Fibroblast of villous mesenchyme (primary cell): ENCODE results near the gene AHCTF1. TPM values are rescaled to one million over a fixed set of nuclear protein-coding genes. Genes with fewer than 3 reads are reported as not detected.

Experiments
- DNase-seq: peaks from one replicate; pipeline ENCODE4 v3.0.0-alpha.2; 2010; ENCODE audit warnings: low read depth
- H3K4me3 ChIP-seq: 2 replicates; pipeline ENCODE4 v1.5.1; 2011; ENCODE audit warnings: low read depth, mild to moderate bottlenecking, low read length
- total RNA-seq: library from RNA; depleted of rRNA; stranded (reverse); fragments of >200 nt; gene quantifications from 2 replicates; pipeline ENCODE4 v1.2.3, GENCODE V29; 2012
- TF ChIP-seq, protein P1 (sequence below): IDR thresholded peaks from 2 replicates; pipeline ENCODE4 v1.5.1; 2012; ENCODE audit warnings: low read depth, mild to moderate bottlenecking, low read length; ENCODE audit not compliant: insufficient read depth

The AHCTF1 gene
- total RNA-seq, 1 donor = 46.6 TPM

DNA sequence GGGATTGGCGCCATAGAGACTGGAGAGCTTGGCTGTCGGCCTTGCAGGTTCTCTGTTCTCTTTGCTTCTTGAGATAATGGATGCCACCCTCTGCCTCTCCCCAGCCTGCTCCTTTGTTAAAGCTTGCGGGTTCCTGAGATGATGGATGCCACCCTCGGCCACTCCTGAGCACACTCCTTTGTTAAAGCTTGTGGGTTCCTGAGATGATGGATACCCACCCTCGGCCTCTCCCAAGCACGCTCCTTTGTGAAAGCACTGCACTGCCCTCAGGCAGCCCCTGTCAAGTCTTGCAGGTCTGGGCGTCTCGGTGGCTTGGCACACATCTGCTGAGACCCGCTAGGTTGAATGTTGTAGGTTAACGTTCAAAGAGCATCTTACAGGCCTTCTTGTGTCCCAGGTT, 131.0 kb downstream of the AHCTF1 start:
- DNase-seq = no peak
- TF ChIP-seq, protein P1, sequence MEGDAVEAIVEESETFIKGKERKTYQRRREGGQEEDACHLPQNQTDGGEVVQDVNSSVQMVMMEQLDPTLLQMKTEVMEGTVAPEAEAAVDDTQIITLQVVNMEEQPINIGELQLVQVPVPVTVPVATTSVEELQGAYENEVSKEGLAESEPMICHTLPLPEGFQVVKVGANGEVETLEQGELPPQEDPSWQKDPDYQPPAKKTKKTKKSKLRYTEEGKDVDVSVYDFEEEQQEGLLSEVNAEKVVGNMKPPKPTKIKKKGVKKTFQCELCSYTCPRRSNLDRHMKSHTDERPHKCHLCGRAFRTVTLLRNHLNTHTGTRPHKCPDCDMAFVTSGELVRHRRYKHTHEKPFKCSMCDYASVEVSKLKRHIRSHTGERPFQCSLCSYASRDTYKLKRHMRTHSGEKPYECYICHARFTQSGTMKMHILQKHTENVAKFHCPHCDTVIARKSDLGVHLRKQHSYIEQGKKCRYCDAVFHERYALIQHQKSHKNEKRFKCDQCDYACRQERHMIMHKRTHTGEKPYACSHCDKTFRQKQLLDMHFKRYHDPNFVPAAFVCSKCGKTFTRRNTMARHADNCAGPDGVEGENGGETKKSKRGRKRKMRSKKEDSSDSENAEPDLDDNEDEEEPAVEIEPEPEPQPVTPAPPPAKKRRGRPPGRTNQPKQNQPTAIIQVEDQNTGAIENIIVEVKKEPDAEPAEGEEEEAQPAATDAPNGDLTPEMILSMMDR = no peak
- H3K4me3 ChIP-seq = no peak overlapping the region

DNA sequence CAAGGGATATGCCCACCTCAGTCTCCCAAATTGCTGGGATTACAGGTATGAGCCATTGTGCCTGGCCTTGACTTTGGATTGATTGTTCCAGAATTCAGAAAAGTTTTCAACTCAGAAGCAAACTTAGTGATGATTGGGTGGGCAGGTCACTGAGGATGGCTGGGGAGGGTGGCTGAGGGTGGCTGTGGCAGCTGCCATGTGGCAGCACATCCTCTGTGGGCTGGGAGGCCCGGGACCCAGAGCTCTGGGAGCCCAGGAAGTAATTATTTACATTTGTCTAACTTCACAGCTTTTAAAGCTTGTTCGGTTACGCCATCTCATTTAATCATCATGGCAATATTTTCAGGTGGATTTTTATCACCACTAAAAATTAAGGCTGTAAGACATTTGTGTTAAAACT, 131.4 kb downstream of the AHCTF1 start:
- TF ChIP-seq, protein P1 = no peak
- H3K4me3 ChIP-seq = no peak overlapping the region
- no peak for DNase-seq

DNA sequence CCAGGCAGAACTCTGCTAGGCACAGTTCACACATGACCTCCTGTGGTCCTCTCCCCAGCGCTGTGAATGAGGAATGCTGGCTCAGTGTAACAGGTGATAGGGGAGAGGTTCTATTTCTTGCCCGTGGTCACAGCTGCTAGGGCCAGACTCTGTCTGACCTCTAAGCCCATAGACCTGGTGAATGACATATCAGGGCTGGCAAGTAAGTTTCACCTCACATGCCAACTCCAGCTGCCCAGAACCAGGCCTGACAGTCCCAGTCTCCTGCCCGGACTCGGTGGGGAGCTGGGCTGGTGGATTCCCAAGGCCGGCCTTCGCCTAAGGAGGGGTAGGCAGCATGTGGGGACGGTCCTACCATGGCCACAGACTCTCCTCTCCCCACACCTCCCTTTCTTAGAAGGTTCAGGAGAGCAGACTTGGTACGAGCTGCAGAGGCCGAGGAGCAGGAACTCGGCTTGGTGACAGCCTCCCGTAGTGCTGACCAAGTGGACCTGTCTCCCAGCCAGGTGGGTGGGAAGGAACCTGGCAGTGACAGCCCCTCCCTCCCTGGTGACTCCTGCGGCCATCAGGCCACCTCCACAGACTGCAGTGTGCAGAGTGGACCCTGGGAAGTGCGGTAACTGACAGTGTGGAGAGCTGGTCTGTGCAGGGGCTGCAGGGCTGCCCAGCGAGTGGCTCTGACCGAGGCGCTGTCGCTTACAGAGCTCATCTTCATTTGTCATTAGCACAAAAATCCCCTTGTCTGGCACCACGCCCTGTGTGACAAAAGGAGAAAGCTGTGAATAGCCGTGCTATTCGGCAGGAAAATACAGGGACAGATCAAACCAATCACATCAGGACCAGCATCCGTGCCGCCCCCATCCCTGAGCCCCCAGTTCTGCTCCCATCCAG, 132.9 kb downstream of the AHCTF1 start:
- no peak for DNase-seq
- H3K4me3 ChIP-seq = no peak overlapping the region
- TF ChIP-seq, protein P1 = no peak

DNA sequence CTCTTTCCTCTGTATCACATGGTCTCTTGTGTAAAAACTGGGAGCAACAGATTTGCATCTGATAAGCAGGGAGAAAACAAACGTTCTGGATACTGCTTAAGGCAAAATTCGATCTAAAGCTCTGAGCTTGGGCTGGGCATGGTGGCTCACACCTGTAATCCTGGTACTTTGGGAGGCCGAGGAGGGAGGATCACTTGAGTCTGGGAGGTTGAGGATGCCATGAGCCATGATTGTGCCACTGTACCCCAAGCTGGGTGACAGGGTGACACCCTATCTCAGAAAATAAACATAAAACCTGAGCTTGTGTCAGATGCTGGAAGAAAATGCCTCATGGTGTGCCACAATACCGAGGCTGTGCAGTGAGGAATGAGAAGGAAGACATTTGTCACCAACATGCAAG, 133.6 kb downstream of the AHCTF1 start:
- TF ChIP-seq, protein P1 = no peak
- DNase-seq = no peak
- H3K4me3 ChIP-seq = no peak overlapping the region

DNA sequence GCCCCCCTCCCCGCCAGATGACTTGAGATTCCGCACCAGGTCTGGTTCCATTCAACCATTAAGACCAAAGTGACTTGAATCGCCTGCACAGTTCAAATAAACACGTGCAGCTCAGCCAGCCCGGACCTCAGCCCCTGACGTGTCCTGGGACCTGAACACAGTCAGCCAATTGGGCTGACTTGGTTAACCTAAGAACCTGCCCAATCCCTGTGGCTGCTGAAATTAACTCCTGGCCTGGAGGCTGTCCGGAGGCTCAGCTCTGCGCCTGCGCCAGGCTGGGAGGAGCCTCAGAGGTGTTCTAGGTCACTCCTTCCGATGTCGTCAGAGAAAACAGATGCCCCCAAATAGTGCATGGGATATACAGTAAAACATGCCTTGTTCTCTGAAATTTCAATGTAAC, 134.2 kb downstream of the AHCTF1 start:
- DNase-seq = no peak
- TF ChIP-seq, protein P1 = no peak
- H3K4me3 ChIP-seq = no peak overlapping the region

DNA sequence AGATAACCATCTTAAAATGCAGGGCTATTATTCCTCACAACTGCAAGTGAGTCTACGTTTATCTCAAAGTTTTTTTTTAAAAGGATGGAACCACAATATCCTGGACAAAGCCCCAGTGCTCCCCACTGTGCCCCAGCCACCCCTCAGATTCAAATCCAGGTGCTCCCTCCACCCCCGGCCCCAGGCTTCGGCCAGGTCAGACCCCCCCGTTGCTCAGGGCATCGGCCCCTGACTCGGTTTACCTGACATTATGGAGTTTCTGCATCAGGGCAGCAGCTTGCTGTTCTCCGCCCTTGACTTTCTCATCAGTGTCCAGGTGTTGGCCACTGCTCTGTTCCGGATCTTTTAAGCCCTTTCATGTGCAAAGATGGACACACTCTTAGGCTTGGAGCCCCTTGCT, 134.6 kb downstream of the AHCTF1 start:
- no peak for DNase-seq
- TF ChIP-seq, protein P1 = no peak

More for the DNA sequence above, 134.6 kb downstream of the AHCTF1 start:
- no peak overlapping the region for H3K4me3 ChIP-seq
